WTC11 (cell line): Measurements from ENCODE around the gene IL1RN. TPM values are rescaled to one million over a fixed set of nuclear protein-coding genes. Genes with fewer than 3 reads are reported as not detected.

ENCODE experiments used
- ATAC-seq: fragments of 200-7000 bp; cut with Tn5 transposase; 2 replicates; pipeline ENCODE4 v1.10.0; 2021; ENCODE audit warnings: mild to moderate bottlenecking, moderate library complexity
- CTCF ChIA-PET: fragments of 300-600 bp; sonication (Branson Sonifier 250); formaldehyde crosslinking; loops from one replicate; lab custom pipeline; 2021; ENCODE audit warnings: antibody characterized with exemption; lab: Charles Lee
- POLR2A ChIA-PET: fragments of 350-600 bp; sonication (Branson Sonifier 250); formaldehyde crosslinking; loops from one replicate; lab custom pipeline; 2021; ENCODE audit warnings: antibody characterized with exemption; lab: Charles Lee
- DNase-seq: peaks from one replicate; pipeline ENCODE4 v3.0.0; 2021; ENCODE audit warnings: low spot score
- H3K27ac Mint-ChIP-seq: 2 replicates; pipeline ENCODE4 v1.8.0; 2021; ENCODE audit warnings: mixed read lengths
- H3K27me3 Mint-ChIP-seq: 2 replicates; pipeline ENCODE4 v1.8.0; 2021; ENCODE audit warnings: low read depth, mild to moderate bottlenecking, moderate library complexity, mixed read lengths
- H3K36me3 Mint-ChIP-seq: 2 replicates; pipeline ENCODE4 v1.8.0; 2021; ENCODE audit warnings: mixed read lengths
- H3K4me1 Mint-ChIP-seq: 2 replicates; pipeline ENCODE4 v1.8.0; 2022; ENCODE audit warnings: mixed read lengths
- H3K4me3 Mint-ChIP-seq: 2 replicates; pipeline ENCODE4 v1.8.0; 2021; ENCODE audit warnings: mild to moderate bottlenecking, moderate library complexity, mixed read lengths
- H3K9me3 Mint-ChIP-seq: 2 replicates; pipeline ENCODE4 v1.8.0; 2021; ENCODE audit warnings: mixed read lengths
- ATF1 ChIP-seq: sonication (generic); formaldehyde crosslinking; IDR thresholded peaks from 2 replicates; pipeline ENCODE4 v1.8.1; 2023; ENCODE audit warnings: mild to moderate bottlenecking, moderate library complexity, missing genetic modification reagents
- CREB1 ChIP-seq: sonication (generic); formaldehyde crosslinking; IDR thresholded peaks from 2 replicates; pipeline ENCODE4 v1.8.0; 2023; ENCODE audit warnings: mild to moderate bottlenecking, missing genetic modification reagents
- CTCF ChIP-seq: fragments of 200-600 bp; IDR thresholded peaks from 2 replicates; pipeline ENCODE4 v1.8.0; 2022; ENCODE audit warnings: antibody characterized with exemption
- EMX1 ChIP-seq: fragments of 250-450 bp; sonication (Bioruptor Pico); IDR thresholded peaks from 2 replicates; pipeline ENCODE4 v1.8.0; 2021; ENCODE audit warnings: mild to moderate bottlenecking
- FOXJ3 ChIP-seq: sonication (generic); formaldehyde crosslinking; IDR thresholded peaks from 2 replicates; pipeline ENCODE4 v1.9.0; 2021; ENCODE audit warnings: missing genetic modification reagents, mild to moderate bottlenecking, borderline replicate concordance
- GRHL2 ChIP-seq: fragments of 250-450 bp; sonication (Bioruptor Pico); IDR thresholded peaks from 2 replicates; pipeline ENCODE4 v1.8.0; 2022; ENCODE audit warnings: mild to moderate bottlenecking, moderate library complexity; ENCODE audit not compliant: insufficient replicate concordance, severe bottlenecking
- MXD4 ChIP-seq: fragments of 250-450 bp; sonication (Bioruptor Pico); IDR thresholded peaks from 2 replicates; pipeline ENCODE4 v1.8.0; 2021; ENCODE audit warnings: mild to moderate bottlenecking, moderate library complexity, borderline replicate concordance
- NR3C1 ChIP-seq: sonication (generic); formaldehyde crosslinking; conservative IDR thresholded peaks from 2 replicates; pipeline ENCODE4 v1.8.1; 2023; ENCODE audit warnings: low read depth, mild to moderate bottlenecking, missing genetic modification reagents
- OVOL2 ChIP-seq: fragments of 250-450 bp; sonication (Bioruptor Pico); IDR thresholded peaks from 2 replicates; pipeline ENCODE4 v1.9.0; 2021; ENCODE audit warnings: mild to moderate bottlenecking, borderline replicate concordance
- PREB ChIP-seq: sonication (generic); formaldehyde crosslinking; IDR thresholded peaks from 2 replicates; pipeline ENCODE4 v1.8.1; 2022; ENCODE audit warnings: mild to moderate bottlenecking, missing genetic modification reagents, moderate library complexity, borderline replicate concordance
- RELA ChIP-seq: sonication (generic); formaldehyde crosslinking; IDR thresholded peaks from 2 replicates; pipeline ENCODE4 v1.8.1; 2022; ENCODE audit warnings: missing genetic modification reagents, mild to moderate bottlenecking, borderline replicate concordance
- RORB ChIP-seq: fragments of 250-450 bp; sonication (Bioruptor Pico); IDR thresholded peaks from 2 replicates; pipeline ENCODE4 v1.9.0; 2021; ENCODE audit warnings: mild to moderate bottlenecking
- SMAD3 ChIP-seq: sonication (generic); formaldehyde crosslinking; IDR thresholded peaks from 2 replicates; pipeline ENCODE4 v1.8.0; 2022; ENCODE audit warnings: missing genetic modification reagents, mild to moderate bottlenecking, borderline replicate concordance
- TP53 ChIP-seq: sonication (generic); formaldehyde crosslinking; IDR thresholded peaks from 2 replicates; pipeline ENCODE4 v1.8.1; 2023; ENCODE audit warnings: mild to moderate bottlenecking, missing genetic modification reagents
- USF1 ChIP-seq: sonication (generic); formaldehyde crosslinking; IDR thresholded peaks from 2 replicates; pipeline ENCODE4 v1.8.0; 2022; ENCODE audit warnings: mild to moderate bottlenecking, missing genetic modification reagents
- ZNF219 ChIP-seq: sonication (generic); formaldehyde crosslinking; IDR thresholded peaks from 2 replicates; pipeline ENCODE4 v1.8.0; 2023; ENCODE audit warnings: missing genetic modification reagents, mild to moderate bottlenecking, borderline replicate concordance
- ZNF263 ChIP-seq: sonication (generic); formaldehyde crosslinking; IDR thresholded peaks from 2 replicates; pipeline ENCODE4 v1.8.1; 2022; ENCODE audit warnings: low read depth, mild to moderate bottlenecking, moderate library complexity, missing genetic modification reagents
- ZNF416 ChIP-seq: fragments of 250-450 bp; sonication (Bioruptor Pico); IDR thresholded peaks from 2 replicates; pipeline ENCODE4 v1.9.0; 2021; ENCODE audit warnings: mild to moderate bottlenecking, inconsistent platforms
- total RNA-seq: library from RNA; stranded (reverse); gene quantifications from 3 replicates; pipeline ENCODE4 v1.2.3, GENCODE V29; 2021
- TF ChIP-seq, protein P1 (sequence below): fragments of 250-450 bp; sonication (Bioruptor Pico); IDR thresholded peaks from 2 replicates; pipeline ENCODE4 v1.9.0; 2021; ENCODE audit warnings: mild to moderate bottlenecking

The IL1RN gene
- total RNA-seq, 1 experiment from 2014 or later, result not detected

- H3K4me1 Mint-ChIP-seq, result peaks cover 8% of the 10 kb centered on the region
- no peaks in the 10 kb centered on the region for H3K36me3 Mint-ChIP-seq
- no peaks in the 10 kb centered on the region for H3K9me3 Mint-ChIP-seq
- H3K4me3 Mint-ChIP-seq, result no peak overlapping the region
- DNase-seq, result no peak
- TF ChIP-seq USF1 (CRISPR knock-in tag), result no peak
- no peak for TF ChIP-seq ZNF219 (CRISPR knock-in tag)
- TF ChIP-seq MXD4 (CRISPR knock-in tag), result no peak
- no peak for TF ChIP-seq CREB1
- no peak for TF ChIP-seq PREB
- TF ChIP-seq ZNF416 (CRISPR knock-in tag), result no peak
- TF ChIP-seq SMAD3 (CRISPR knock-in tag), result no peak
- TF ChIP-seq EMX1 (CRISPR knock-in tag), result no peak
- no peak for TF ChIP-seq RELA (CRISPR knock-in tag)
- no peak for TF ChIP-seq ATF1 (CRISPR knock-in tag)
- TF ChIP-seq ZNF263 (CRISPR knock-in tag), result no peak
- no peak for TF ChIP-seq FOXJ3
- TF ChIP-seq NR3C1, result no peak
- TF ChIP-seq, protein P1, sequence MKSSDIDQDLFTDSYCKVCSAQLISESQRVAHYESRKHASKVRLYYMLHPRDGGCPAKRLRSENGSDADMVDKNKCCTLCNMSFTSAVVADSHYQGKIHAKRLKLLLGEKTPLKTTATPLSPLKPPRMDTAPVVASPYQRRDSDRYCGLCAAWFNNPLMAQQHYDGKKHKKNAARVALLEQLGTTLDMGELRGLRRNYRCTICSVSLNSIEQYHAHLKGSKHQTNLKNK (CRISPR knock-in tag), result no peak
- no peak for TF ChIP-seq OVOL2 (CRISPR knock-in tag)
- no peak for TF ChIP-seq GRHL2
- TF ChIP-seq RORB, result no peak
- no peak for TF ChIP-seq TP53 (CRISPR knock-in tag)
- ChIA-PET CTCF (interaction anchor here (0.8 to 4.4 kb wide), 23 partner anchors 7 to 310 kb away, joined by 3 to 96 read pairs (median 8); partner anchors contain the start of genes IL1F10 and IL36RN), POLR2A (interaction anchor here (1.3 kb wide), 1 partner anchor 119 kb away, joined by 5 read pairs; no protein-coding TSS in a partner anchor)
- peaks cover 24% of the 10 kb centered on the region for H3K27me3 Mint-ChIP-seq
- no peak for ATAC-seq
- no peak overlapping the region for H3K27ac Mint-ChIP-seq
Observed at GRCh38 chr2:113079131-113079530, 48.3 kb upstream of the IL1RN start.

- ChIA-PET POLR2A (interaction anchor here (1.3 kb wide), 1 partner anchor 118 kb away, joined by 5 read pairs; no protein-coding TSS in a partner anchor), CTCF (interaction anchor here (0.6 to 4.4 kb wide), 54 partner anchors 8 to 309 kb away, joined by 3 to 96 read pairs (median 5); partner anchors contain the start of genes IL1A, IL1F10 and IL36RN)
- H3K27me3 Mint-ChIP-seq, result peaks cover 26% of the 10 kb centered on the region
Observed at GRCh38 chr2:113080134-113080533, 47.3 kb upstream of the IL1RN start.

More at GRCh38 chr2:113080134-113080533, 47.3 kb upstream of the IL1RN start:
- no peaks in the 10 kb centered on the region for H3K9me3 Mint-ChIP-seq
- TF ChIP-seq MXD4 (CRISPR knock-in tag) (no peak), CTCF (peak; percentile 39; the same call in 1 of the 2 replicates)
- TF ChIP-seq, all 79 proteins: peak for 1
- peak; percentile 75 for DNase-seq
- Mint-ChIP-seq H3K36me3 (no peaks in the 10 kb centered on the region), H3K4me1 (peaks cover 8% of the 10 kb centered on the region), H3K4me3 (no peak overlapping the region), H3K27ac (no peak overlapping the region)
- ATAC-seq, result peak; percentile 96
